ENCODE results near the gene PLXNB2.
A peak's percentile ranks its signal among the peaks of the same experiment; 100 is the strongest.

Gene PLXNB2

GRCh38 chr22:50259302-50259701 lies 48.1 kb downstream of the PLXNB2 start:
- H3K27ac ChIP-seq (ENCODE audit: extremely low read depth, low read depth, low read length): no peak overlapping the region

More at GRCh38 chr22:50259302-50259701, 48.1 kb downstream of the PLXNB2 start:
- no peaks in the 10 kb centered on the region for H3K9me3 ChIP-seq (ENCODE audit: control insufficient read depth, insufficient read depth, low read depth, low read length)
- CTCF ChIA-PET: interaction anchor here (1.0 kb wide), 1 partner anchor 68 kb away, joined by 3 read pairs; no protein-coding TSS in a partner anchor
- no peak for TF ChIP-seq ZNF596 (tag by site-specific recombination; IDR thresholded peaks at IDR 0.05)
- no peak for TF ChIP-seq ZSCAN16 (tag by site-specific recombination; IDR thresholded peaks at IDR 0.05)
- TF ChIP-seq ZBTB20 (tag by site-specific recombination; IDR thresholded peaks at IDR 0.05): no peak
- no peak for TF ChIP-seq ZNF214 (tag by site-specific recombination; IDR thresholded peaks at IDR 0.05; ENCODE audit: borderline replicate concordance)
- no peak for TF ChIP-seq ZNF324 (tag by site-specific recombination; IDR thresholded peaks at IDR 0.05)
- no peak for TF ChIP-seq ZFP41 (tag by site-specific recombination; IDR thresholded peaks at IDR 0.05; ENCODE audit: borderline replicate concordance)
- TF ChIP-seq ZNF19 (tag by site-specific recombination; IDR thresholded peaks at IDR 0.05; ENCODE audit: low read depth): no peak
- no peak for TF ChIP-seq ZNF623 (tag by site-specific recombination; IDR thresholded peaks at IDR 0.05)
- peak; percentile 95 for TF ChIP-seq GLIS1 (tag by site-specific recombination; IDR thresholded peaks at IDR 0.05)
- TF ChIP-seq SALL2 (tag by site-specific recombination; IDR thresholded peaks at IDR 0.05; ENCODE audit: borderline replicate concordance): no peak
- TF ChIP-seq GLIS2 (tag by site-specific recombination; IDR thresholded peaks at IDR 0.05): peak; percentile 22; the same call in 1 of the 2 replicates
- TF ChIP-seq ZNF768 (tag by site-specific recombination; IDR thresholded peaks at IDR 0.05): no peak
- TF ChIP-seq ZNF621 (tag by site-specific recombination; IDR thresholded peaks at IDR 0.05): no peak
- TF ChIP-seq ZNF223 (tag by site-specific recombination; IDR thresholded peaks at IDR 0.05): no peak
- TF ChIP-seq ZNF692 (tag by site-specific recombination; IDR thresholded peaks at IDR 0.05): peak; percentile 52; the same call in 1 of the 2 replicates
- no peak for TF ChIP-seq ZNF248 (tag by site-specific recombination; IDR thresholded peaks at IDR 0.05)
- no peak for TF ChIP-seq SCRT2 (tag by site-specific recombination; IDR thresholded peaks at IDR 0.05)
- no peak for TF ChIP-seq ZNF175 (tag by site-specific recombination; IDR thresholded peaks at IDR 0.05)
- no peak for TF ChIP-seq ZNF26 (tag by site-specific recombination; IDR thresholded peaks at IDR 0.05)
- no peak for TF ChIP-seq ZBTB10 (tag by site-specific recombination; IDR thresholded peaks at IDR 0.05)
- TF ChIP-seq ZIC2 (tag by site-specific recombination; IDR thresholded peaks at IDR 0.05): peak; percentile 71
- 0 out of 2 replicates have a peak, but pooled peaks have one; percentile 24 for TF ChIP-seq BCL11B (tag by site-specific recombination; IDR thresholded peaks at IDR 0.05; ENCODE audit: low read depth)
- TF ChIP-seq ZEB2 (tag by site-specific recombination; IDR thresholded peaks at IDR 0.05): no peak
- peak; percentile 68; the same call in 1 of the 2 replicates for TF ChIP-seq ZFP69B (tag by site-specific recombination; IDR thresholded peaks at IDR 0.05)
- TF ChIP-seq ZNF677 (tag by site-specific recombination; IDR thresholded peaks at IDR 0.05): no peak
- no peak overlapping the region for H3K4me3 ChIP-seq (ENCODE audit: low read depth, low read length)
- POLR2A ChIA-PET: interaction anchor here (2.7 kb wide), 1 partner anchor 8 kb away, joined by 20 read pairs; the partner anchor contains the start of gene HDAC10
- peaks cover 0 to 53% of the 10 kb centered on the region in 2 experiments; a peak in 2 of 3 replicates for H3K36me3 ChIP-seq (ENCODE audit: control insufficient read depth in 2 of 2, insufficient read depth in 1 of 2, low read length in 2 of 2)
- H3K4me1 ChIP-seq (ENCODE audit: control insufficient read depth, insufficient read depth, low read length): peaks cover 11% of the 10 kb centered on the region

Measured in HEK293 (cell line).